DND-41 (cell line): ENCODE data around the gene PDZD11.

ENCODE experiments used
- EZH2 ChIP-seq: IDR thresholded peaks from 3 replicates; pipeline ENCODE4 v1.6.1; 2012; ENCODE audit warnings: borderline replicate concordance, low read depth, mild to moderate bottlenecking, moderate library complexity, low read length, inconsistent platforms; ENCODE audit not compliant: severe bottlenecking
- TF ChIP-seq, protein P1 (sequence below): IDR thresholded peaks from 2 replicates; pipeline ENCODE4 v1.5.1; 2012; ENCODE audit warnings: borderline replicate concordance, low read length, moderate library complexity, mild to moderate bottlenecking; ENCODE audit not compliant: poor library complexity, severe bottlenecking; ENCODE audit errors: extremely low read depth

DNA sequence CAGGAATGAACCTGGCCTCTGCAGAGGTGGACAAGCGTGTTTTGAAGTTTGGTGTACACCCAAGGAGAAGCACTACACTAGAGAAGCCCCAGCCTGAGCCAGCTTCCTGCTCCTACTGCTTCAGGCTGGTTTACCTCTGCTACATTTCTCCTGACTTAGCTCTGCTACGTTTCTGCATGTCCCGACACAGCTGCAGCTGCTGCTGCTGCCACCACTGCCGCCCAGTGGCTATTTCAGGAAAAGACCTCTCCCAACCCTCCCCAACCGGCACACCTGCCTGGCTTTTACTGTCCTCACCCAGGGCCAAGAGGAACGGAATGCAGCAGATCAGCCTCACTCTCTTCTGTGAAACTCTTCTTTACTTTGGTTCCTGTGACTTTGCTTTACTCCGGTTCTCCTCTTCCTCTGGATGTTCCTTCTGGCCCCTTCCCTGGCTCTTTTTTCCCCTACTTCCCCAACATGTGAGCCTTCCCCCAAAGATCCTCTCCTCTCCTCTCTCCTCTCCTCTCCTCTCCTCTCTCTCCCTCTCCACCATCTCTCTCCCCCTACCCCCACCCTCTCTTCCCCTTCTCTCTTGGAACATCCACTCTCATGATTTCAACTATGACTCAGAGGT is 26.7 kb downstream of the PDZD11 start:
- TF ChIP-seq, protein P1, sequence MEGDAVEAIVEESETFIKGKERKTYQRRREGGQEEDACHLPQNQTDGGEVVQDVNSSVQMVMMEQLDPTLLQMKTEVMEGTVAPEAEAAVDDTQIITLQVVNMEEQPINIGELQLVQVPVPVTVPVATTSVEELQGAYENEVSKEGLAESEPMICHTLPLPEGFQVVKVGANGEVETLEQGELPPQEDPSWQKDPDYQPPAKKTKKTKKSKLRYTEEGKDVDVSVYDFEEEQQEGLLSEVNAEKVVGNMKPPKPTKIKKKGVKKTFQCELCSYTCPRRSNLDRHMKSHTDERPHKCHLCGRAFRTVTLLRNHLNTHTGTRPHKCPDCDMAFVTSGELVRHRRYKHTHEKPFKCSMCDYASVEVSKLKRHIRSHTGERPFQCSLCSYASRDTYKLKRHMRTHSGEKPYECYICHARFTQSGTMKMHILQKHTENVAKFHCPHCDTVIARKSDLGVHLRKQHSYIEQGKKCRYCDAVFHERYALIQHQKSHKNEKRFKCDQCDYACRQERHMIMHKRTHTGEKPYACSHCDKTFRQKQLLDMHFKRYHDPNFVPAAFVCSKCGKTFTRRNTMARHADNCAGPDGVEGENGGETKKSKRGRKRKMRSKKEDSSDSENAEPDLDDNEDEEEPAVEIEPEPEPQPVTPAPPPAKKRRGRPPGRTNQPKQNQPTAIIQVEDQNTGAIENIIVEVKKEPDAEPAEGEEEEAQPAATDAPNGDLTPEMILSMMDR: peak; percentile 38
- no peak for TF ChIP-seq EZH2
